HCT116 (cell line): Measurements from ENCODE around the gene URB1. TPM values are rescaled to one million over a fixed set of nuclear protein-coding genes. Genes with fewer than 3 reads are reported as not detected.

Experiments used
- ATAC-seq: fragments of 200-7000 bp; cut with Tn5 transposase; 2 replicates; pipeline ENCODE4 v1.9.1; 2020; ENCODE audit warnings: mild to moderate bottlenecking, moderate library complexity
- BruUV-seq: library from RNA; stranded (reverse); fragments of 400-500 nt; replicated peaks from 2 replicates; lab custom pipeline; 2021; lab: Mats Ljungman, UMichigan
- CTCF ChIA-PET: fragments of 300-600 bp; sonication (Branson Sonifier 250); formaldehyde crosslinking; loops from one replicate; lab custom pipeline; 2021; ENCODE audit warnings: antibody characterized with exemption; lab: Charles Lee
- POLR2A ChIA-PET: fragments of 300-600, 350-600 bp; sonication (Branson Sonifier 250); formaldehyde crosslinking; loops from one replicate; lab custom pipeline; 2021; ENCODE audit warnings: antibody characterized with exemption; lab: Charles Lee
- RAD21 ChIA-PET, 2 experiments: fragments of 300-600 bp; sonication (Branson Sonifier 250); formaldehyde crosslinking; loops; one replicate each; lab custom pipeline; 2023; ENCODE audit warnings: low total read pairs in 2 of 2; ENCODE audit not compliant: uncharacterized antibody in 2 of 2, unreplicated experiment in 2 of 2, low non-redundant PET in 1 of 2; lab: Charles Lee
- DNase-seq: peaks from one replicate; pipeline ENCODE4 v3.0.0-alpha.2; 2010; ENCODE audit warnings: low read depth, low spot score
- H2AFZ ChIP-seq: fragments of 200-600 bp; shearing (Covaris generic), sonication (generic); 2 replicates; pipeline ENCODE4 v1.6.1; 2017; ENCODE audit warnings: low read depth, mixed run types, mixed read lengths, antibody characterized with exemption, low read length; ENCODE audit not compliant: poor library complexity, severe bottlenecking
- H3K27ac ChIP-seq: 2 replicates; pipeline ENCODE4 v1.5.1; 2012; ENCODE audit warnings: low read depth, low read length
- H3K27me3 ChIP-seq: fragments of 200-600 bp; sonication (generic); 2 replicates; pipeline ENCODE4 v1.6.1; 2016; ENCODE audit warnings: mixed run types, low read length, mixed read lengths; ENCODE audit not compliant: insufficient read depth
- H3K36me3 ChIP-seq, 2 experiments: fragments of 200-500 bp in 1 of 2; fragments of 200-600 bp in 1 of 2; sonication (Bioruptor generic) in 1 of 2; sonication (generic) in 1 of 2; 2 replicates each; pipeline versions ENCODE4 v1.5.1 to v1.6.1; 2014 to 2016; ENCODE audit warnings: low read length in 2 of 2, inconsistent platforms in 1 of 2, mixed read lengths in 1 of 2, mixed run types in 1 of 2; ENCODE audit not compliant: insufficient read depth in 2 of 2, control insufficient read depth in 1 of 2
- H3K4me1 ChIP-seq, 2 experiments: fragments of 200-600 bp in 1 of 2; sonication (generic) in 1 of 2; 2 replicates each; pipeline versions ENCODE4 v1.5.1 to v1.6.1; 2012 to 2017; ENCODE audit warnings: low read length in 2 of 2, inconsistent platforms in 1 of 2, mild to moderate bottlenecking in 1 of 2, mixed read lengths in 1 of 2, mixed run types in 1 of 2, moderate library complexity in 1 of 2; ENCODE audit not compliant: insufficient read depth in 2 of 2, control insufficient read depth in 1 of 2
- H3K4me2 ChIP-seq: fragments of 200-600 bp; sonication (generic); 2 replicates; pipeline ENCODE4 v1.6.1; 2017; ENCODE audit warnings: mixed run types, low read length, mixed read lengths
- H3K4me3 ChIP-seq, 2 experiments: fragments of 200-600 bp in 1 of 2; sonication (generic) in 1 of 2; replicated peaks in 1 of 2; 2 replicates each; pipeline ENCODE4 v1.5.1; 2011 to 2016; ENCODE audit warnings: low read length in 2 of 2, control low read depth in 1 of 2, low read depth in 1 of 2, mild to moderate bottlenecking in 1 of 2, mixed read lengths in 1 of 2, mixed run types in 1 of 2
- H3K79me2 ChIP-seq: fragments of 200-600 bp; sonication (generic); 2 replicates; pipeline ENCODE4 v1.6.1; 2017; ENCODE audit warnings: mild to moderate bottlenecking, mixed run types, low read length, moderate library complexity, mixed read lengths; ENCODE audit not compliant: insufficient read depth
- H3K9ac ChIP-seq: fragments of 200-600 bp; sonication (generic); 2 replicates; pipeline ENCODE4 v1.6.1; 2016; ENCODE audit warnings: low read length, mixed read lengths
- H3K9me2 ChIP-seq: fragments of 200-600 bp; sonication (generic), shearing (Covaris generic); 2 replicates; pipeline ENCODE4 v1.6.1; 2017; ENCODE audit warnings: mixed run types, mild to moderate bottlenecking, moderate library complexity; ENCODE audit not compliant: insufficient read depth
- H3K9me3 ChIP-seq, 2 experiments: fragments of 200-500 bp in 1 of 2; fragments of 200-600 bp in 1 of 2; sonication (Bioruptor generic) in 1 of 2; sonication (generic) in 1 of 2; 2 replicates each; pipeline ENCODE4 v1.6.1; 2014 to 2017; ENCODE audit warnings: low read length in 2 of 2, mixed read lengths in 2 of 2, inconsistent platforms in 1 of 2, low read depth in 1 of 2, mild to moderate bottlenecking in 1 of 2, mixed run types in 1 of 2, moderate library complexity in 1 of 2; ENCODE audit not compliant: control insufficient read depth in 1 of 2, insufficient read depth in 1 of 2
- H4K20me1 ChIP-seq: fragments of 200-600 bp; sonication (generic), shearing (Covaris generic); 2 replicates; pipeline ENCODE4 v1.6.1; 2017; ENCODE audit warnings: mixed run types, mild to moderate bottlenecking, moderate library complexity; ENCODE audit not compliant: insufficient read depth
- ATF3 ChIP-seq: IDR thresholded peaks from 2 replicates; pipeline ENCODE4 v1.6.1; 2012
- CBX3 ChIP-seq: IDR thresholded peaks from 2 replicates; pipeline ENCODE4 v1.6.1; 2012; ENCODE audit warnings: low read depth
- CEBPB ChIP-seq: IDR thresholded peaks from 2 replicates; pipeline ENCODE4 v1.6.1; 2012; ENCODE audit warnings: low read depth
- EGR1 ChIP-seq: IDR thresholded peaks from 2 replicates; pipeline ENCODE4 v1.6.1; 2012; ENCODE audit warnings: low read depth
- ELF1 ChIP-seq: IDR thresholded peaks from 2 replicates; pipeline ENCODE4 v1.6.1; 2012; ENCODE audit warnings: low read depth, borderline replicate concordance
- EZH2phosphoT487 ChIP-seq: fragments of 200-600 bp; IDR thresholded peaks from 2 replicates; pipeline ENCODE4 v1.6.1; 2018; ENCODE audit warnings: antibody characterized with exemption, borderline replicate concordance
- FOSL1 ChIP-seq: IDR thresholded peaks from 2 replicates; pipeline ENCODE4 v1.6.1; 2012; ENCODE audit warnings: low read depth
- JUND ChIP-seq: IDR thresholded peaks from 2 replicates; pipeline ENCODE4 v1.6.1; 2012
- MAX ChIP-seq: IDR thresholded peaks from 2 replicates; pipeline ENCODE4 v1.6.1; 2012
- POLR2A ChIP-seq: IDR thresholded peaks from 2 replicates; pipeline ENCODE4 v1.7.0; 2011; ENCODE audit warnings: borderline replicate concordance; ENCODE audit not compliant: insufficient read depth, insufficient read length; ENCODE audit errors: extremely low read depth
- POLR2AphosphoS5 ChIP-seq: IDR thresholded peaks from 2 replicates; pipeline ENCODE4 v1.6.1; 2011; ENCODE audit warnings: mild to moderate bottlenecking, low read depth, low read length, moderate library complexity
- RAD21 ChIP-seq: IDR thresholded peaks from 2 replicates; pipeline ENCODE4 v1.6.1; 2012; ENCODE audit warnings: low read depth, mild to moderate bottlenecking
- REST ChIP-seq: IDR thresholded peaks from 2 replicates; pipeline ENCODE4 v1.6.1; 2012; ENCODE audit warnings: low read depth
- SIN3A ChIP-seq: IDR thresholded peaks from 2 replicates; pipeline ENCODE4 v1.6.1; 2012; ENCODE audit warnings: low read depth
- YY1 ChIP-seq: IDR thresholded peaks from 2 replicates; pipeline ENCODE4 v1.6.1; 2011; ENCODE audit warnings: low read length, low read depth, moderate library complexity, mild to moderate bottlenecking; ENCODE audit not compliant: insufficient replicate concordance; ENCODE audit errors: extremely low read depth
- ZBTB33 ChIP-seq: IDR thresholded peaks from 2 replicates; pipeline ENCODE4 v1.6.1; 2011; ENCODE audit warnings: mild to moderate bottlenecking, low read length, moderate library complexity; ENCODE audit not compliant: insufficient replicate concordance; ENCODE audit errors: extremely low read depth
- ZFX ChIP-seq: fragments of 450-650 bp; IDR thresholded peaks from 2 replicates; pipeline ENCODE4 v1.6.1; 2017
- ZNF274 ChIP-seq: fragments of 200-500 bp; sonication (Bioruptor generic); IDR thresholded peaks from 2 replicates; pipeline ENCODE4 v1.6.1; 2014; ENCODE audit warnings: mild to moderate bottlenecking, low read depth, low read length, inconsistent platforms
- intact Hi-C: fragments of 100-400 bp; cut with micrococcal nuclease; formaldehyde crosslinking; loops from 2 replicates; pipeline ENCODE4 v1.10.0; 2022
- total RNA-seq: library from RNA; stranded (reverse); gene quantifications from one replicate; pipeline ENCODE4 v1.2.1, GENCODE V29; 2021; ENCODE audit not compliant: unreplicated experiment

Gene URB1
- total RNA-seq, 1 experiment from 2014 or later = 28.3 TPM

GRCh38 chr21:32410291-32410690 is 17.5 kb upstream of the URB1 start:
- CTCF ChIA-PET = interaction anchor here (1.2 to 3.4 kb wide), 2 partner anchors 9 to 191 kb away, joined by 5 to 14 read pairs; no protein-coding TSS in a partner anchor
- Histone ChIP-seq H4K20me1 (no peaks in the 10 kb centered on the region), H3K9me3 (no peaks in the 10 kb centered on the region), H3K4me2 (no peak overlapping the region), H3K9ac (no peak overlapping the region), H3K4me3 (no peak overlapping the region)
- DNase-seq = no peak
- RAD21 ChIA-PET = no interaction called here
- TF ChIP-seq JUND (no peak), MAX (no peak), POLR2AphosphoS5 (no peak), YY1 (no peak), CBX3 (no peak), EGR1 (no peak), POLR2A (no peak), ZFX (no peak), ELF1 (no peak), REST (no peak), CEBPB (no peak), ZBTB33 (no peak), ATF3 (no peak), EZH2phosphoT487 (no peak), RAD21 (no peak), SIN3A (no peak), ZNF274 (no peak), FOSL1 (no peak)
- TF ChIP-seq, all 23 proteins: peak for 0
- Histone ChIP-seq H2AFZ (no peak overlapping the region), H3K27me3 (no peaks in the 10 kb centered on the region), H3K27ac (no peak overlapping the region), H3K79me2 (peaks cover 27% of the 10 kb centered on the region), H3K36me3 (peaks cover 0 to 4% of the 10 kb centered on the region in 2 experiments; a peak in 1 of 4 replicates), H3K4me1 (peaks cover 17 to 38% of the 10 kb centered on the region in 2 experiments; a peak in 3 of 4 replicates), H3K9me2 (no peaks in the 10 kb centered on the region)
- POLR2A ChIA-PET = interaction anchor here (1.6 kb wide), 1 partner anchor 16 kb away, joined by 4 read pairs; no protein-coding TSS in a partner anchor
- intact Hi-C loops = no loop called here
- no peak for ATAC-seq
- no TSS peak for BruUV-seq
